Gastrocnemius medialis (tissue), 4 donors: ENCODE results near the gene BANP.

ENCODE experiments used
- POLR2A ChIP-seq, 2 donors: fragments of 450-650 bp; IDR thresholded peaks; one replicate each; pipeline ENCODE4 v1.6.1; 2017; ENCODE audit warnings: antibody characterized with exemption in 2 of 2, mild to moderate bottlenecking in 2 of 2, moderate library complexity in 2 of 2
- TF ChIP-seq, protein P1 (sequence below), 5 experiments: fragments of 450-650 bp in 3 of 5; fragments of 200-600 bp in 2 of 5; sonication (generic) in 2 of 5; IDR thresholded peaks in 4 of 5; conservative IDR thresholded peaks in 1 of 5; 1 replicate in 4 of 5; 2 replicates in 1 of 5; pipeline ENCODE4 v1.5.1; 2016 to 2019; ENCODE audit warnings: antibody characterized with exemption in 5 of 5, mild to moderate bottlenecking in 3 of 5, moderate library complexity in 3 of 5

GRCh38 chr16:87959391-87959990 is 8.3 kb downstream of the BANP start:
- TF ChIP-seq, protein P1, sequence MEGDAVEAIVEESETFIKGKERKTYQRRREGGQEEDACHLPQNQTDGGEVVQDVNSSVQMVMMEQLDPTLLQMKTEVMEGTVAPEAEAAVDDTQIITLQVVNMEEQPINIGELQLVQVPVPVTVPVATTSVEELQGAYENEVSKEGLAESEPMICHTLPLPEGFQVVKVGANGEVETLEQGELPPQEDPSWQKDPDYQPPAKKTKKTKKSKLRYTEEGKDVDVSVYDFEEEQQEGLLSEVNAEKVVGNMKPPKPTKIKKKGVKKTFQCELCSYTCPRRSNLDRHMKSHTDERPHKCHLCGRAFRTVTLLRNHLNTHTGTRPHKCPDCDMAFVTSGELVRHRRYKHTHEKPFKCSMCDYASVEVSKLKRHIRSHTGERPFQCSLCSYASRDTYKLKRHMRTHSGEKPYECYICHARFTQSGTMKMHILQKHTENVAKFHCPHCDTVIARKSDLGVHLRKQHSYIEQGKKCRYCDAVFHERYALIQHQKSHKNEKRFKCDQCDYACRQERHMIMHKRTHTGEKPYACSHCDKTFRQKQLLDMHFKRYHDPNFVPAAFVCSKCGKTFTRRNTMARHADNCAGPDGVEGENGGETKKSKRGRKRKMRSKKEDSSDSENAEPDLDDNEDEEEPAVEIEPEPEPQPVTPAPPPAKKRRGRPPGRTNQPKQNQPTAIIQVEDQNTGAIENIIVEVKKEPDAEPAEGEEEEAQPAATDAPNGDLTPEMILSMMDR (IDR thresholded peaks at IDR 0.05 in 4 of 5, conservative IDR thresholded peaks at IDR 0.05 in 1 of 5): no peak
- no peak for TF ChIP-seq POLR2A (IDR thresholded peaks at IDR 0.05)
